GM12878 (cell line): ENCODE measurements around the gene TBX15.

Experiments used
- BACH1 ChIP-seq: fragments of 450-650 bp; IDR thresholded peaks from 2 replicates; pipeline ENCODE4 v1.6.1; 2017; ENCODE audit warnings: mild to moderate bottlenecking, borderline replicate concordance
- BHLHE40 ChIP-seq, 2 experiments: fragments of 450-650 bp in 1 of 2; IDR thresholded peaks; 2 replicates each; pipeline ENCODE4 v1.6.1; 2011 to 2017; ENCODE audit warnings: low read depth in 2 of 2, borderline replicate concordance in 1 of 2, improper control_type of control experiment in 1 of 2, low read length in 1 of 2, mild to moderate bottlenecking in 1 of 2
- CEBPB ChIP-seq, 2 experiments: fragments of 150-350 bp in 1 of 2; IDR thresholded peaks; 2 replicates each; pipeline ENCODE4 v1.6.1; 2012 to 2014; ENCODE audit warnings: low read depth in 2 of 2, low read length in 2 of 2, borderline replicate concordance in 1 of 2, inconsistent platforms in 1 of 2
- CTCF ChIP-seq, 3 experiments: IDR thresholded peaks in 2 of 3; conservative IDR thresholded peaks in 1 of 3; 2 replicates each; pipeline ENCODE4 v1.5.1; 2011; ENCODE audit warnings: low read depth in 3 of 3, low read length in 3 of 3, mild to moderate bottlenecking in 3 of 3, control low read depth in 2 of 3, moderate library complexity in 2 of 3, inconsistent platforms in 1 of 3, mixed read lengths in 1 of 3; ENCODE audit not compliant: control insufficient read depth in 2 of 3, insufficient read depth in 1 of 3; ENCODE audit errors: extremely low read depth in 1 of 3
- EGR1 ChIP-seq, 2 experiments: IDR thresholded peaks; 1 replicate in 1 of 2; 2 replicates in 1 of 2; pipeline ENCODE4 v1.6.1; 2011 to 2012; ENCODE audit warnings: low read depth in 2 of 2, low read length in 2 of 2, borderline replicate concordance in 1 of 2, mild to moderate bottlenecking in 1 of 2, moderate library complexity in 1 of 2
- ESRRA ChIP-seq: IDR thresholded peaks from 2 replicates; pipeline ENCODE4 v1.6.1; 2012; ENCODE audit warnings: mild to moderate bottlenecking, low read length, improper control_type of control experiment
- IRF3 ChIP-seq: fragments of 450-650 bp; IDR thresholded peaks from 2 replicates; pipeline ENCODE4 v1.6.1; 2014; ENCODE audit warnings: mild to moderate bottlenecking
- JUND ChIP-seq: IDR thresholded peaks from 2 replicates; pipeline ENCODE4 v1.6.1; 2012; ENCODE audit warnings: low read depth, mild to moderate bottlenecking, low read length, improper control_type of control experiment, moderate library complexity
- NR2C2 ChIP-seq: IDR thresholded peaks from 2 replicates; pipeline ENCODE4 v1.6.1; 2011; ENCODE audit warnings: borderline replicate concordance, low read depth; ENCODE audit not compliant: control insufficient read depth, insufficient read length
- POLR2A ChIP-seq: IDR thresholded peaks from 2 replicates; pipeline ENCODE4 v1.6.1; 2011; ENCODE audit warnings: low read depth, mild to moderate bottlenecking, low read length
- POLR2AphosphoS5 ChIP-seq: IDR thresholded peaks from 2 replicates; pipeline ENCODE4 v1.6.1; 2011; ENCODE audit warnings: mild to moderate bottlenecking, low read length, inconsistent platforms
- SP1 ChIP-seq: IDR thresholded peaks from one replicate; pipeline ENCODE4 v1.6.1; 2011; ENCODE audit warnings: low read depth, low read length
- USF2 ChIP-seq: IDR thresholded peaks from 2 replicates; pipeline ENCODE4 v1.6.1; 2011; ENCODE audit warnings: low read depth, low read length, improper control_type of control experiment, borderline replicate concordance

- no peak for TF ChIP-seq CEBPB (IDR thresholded peaks at IDR 0.05; ENCODE audit: borderline replicate concordance in 1 of 2, low read depth in 2 of 2, low read length in 2 of 2)
- TF ChIP-seq POLR2A, result no peak
- TF ChIP-seq SP1, result no peak
- no peak for TF ChIP-seq USF2
- peak in 1 of 3 experiments; percentile 18; a peak in 1 of 6 replicates for TF ChIP-seq CTCF (IDR thresholded peaks at IDR 0.05 in 2 of 3, conservative IDR thresholded peaks at IDR 0.05 in 1 of 3; ENCODE audit: control insufficient read depth in 2 of 3, extremely low read depth in 1 of 3, insufficient read depth in 1 of 3, low read depth in 3 of 3, low read length in 3 of 3)
- no peak for TF ChIP-seq JUND
- TF ChIP-seq BHLHE40 (IDR thresholded peaks at IDR 0.05; ENCODE audit: borderline replicate concordance in 1 of 2, low read depth in 2 of 2, low read length in 1 of 2), result no peak
- TF ChIP-seq POLR2AphosphoS5, result no peak
- TF ChIP-seq ESRRA, result no peak
- no peak for TF ChIP-seq BACH1
- TF ChIP-seq IRF3, result no peak
- no peak for TF ChIP-seq EGR1 (IDR thresholded peaks at IDR 0.05; ENCODE audit: borderline replicate concordance in 1 of 2, low read depth in 2 of 2, low read length in 2 of 2)
- TF ChIP-seq NR2C2, result no peak
These were observed 80.7 kb downstream of the TBX15 start for GRCh38 chr1:118907466-118907865.
